HCT116 (cell line): ENCODE results near the gene ANKRD33. TPM values are rescaled to one million over a fixed set of nuclear protein-coding genes. Genes with fewer than 3 reads are reported as not detected.

Experiments
- ATAC-seq: fragments of 200-7000 bp; cut with Tn5 transposase; 2 replicates; pipeline ENCODE4 v1.9.1; 2020; ENCODE audit warnings: mild to moderate bottlenecking, moderate library complexity
- BruUV-seq: library from RNA; stranded (reverse); fragments of 400-500 nt; replicated peaks from 2 replicates; lab custom pipeline; 2021; lab: Mats Ljungman, UMichigan
- CTCF ChIA-PET: fragments of 300-600 bp; sonication (Branson Sonifier 250); formaldehyde crosslinking; loops from one replicate; lab custom pipeline; 2021; ENCODE audit warnings: antibody characterized with exemption; lab: Charles Lee
- POLR2A ChIA-PET: fragments of 300-600, 350-600 bp; sonication (Branson Sonifier 250); formaldehyde crosslinking; loops from one replicate; lab custom pipeline; 2021; ENCODE audit warnings: antibody characterized with exemption; lab: Charles Lee
- RAD21 ChIA-PET, 2 experiments: fragments of 300-600 bp; sonication (Branson Sonifier 250); formaldehyde crosslinking; loops; one replicate each; lab custom pipeline; 2023; ENCODE audit warnings: low total read pairs in 2 of 2; ENCODE audit not compliant: uncharacterized antibody in 2 of 2, unreplicated experiment in 2 of 2, low non-redundant PET in 1 of 2; lab: Charles Lee
- DNase-seq: peaks from one replicate; pipeline ENCODE4 v3.0.0-alpha.2; 2010; ENCODE audit warnings: low read depth, low spot score
- H2AFZ ChIP-seq: fragments of 200-600 bp; shearing (Covaris generic), sonication (generic); 2 replicates; pipeline ENCODE4 v1.6.1; 2017; ENCODE audit warnings: low read depth, mixed run types, mixed read lengths, antibody characterized with exemption, low read length; ENCODE audit not compliant: poor library complexity, severe bottlenecking
- H3K27ac ChIP-seq: 2 replicates; pipeline ENCODE4 v1.5.1; 2012; ENCODE audit warnings: low read depth, low read length
- H3K27me3 ChIP-seq: fragments of 200-600 bp; sonication (generic); 2 replicates; pipeline ENCODE4 v1.6.1; 2016; ENCODE audit warnings: mixed run types, low read length, mixed read lengths; ENCODE audit not compliant: insufficient read depth
- H3K36me3 ChIP-seq, 2 experiments: fragments of 200-500 bp in 1 of 2; fragments of 200-600 bp in 1 of 2; sonication (Bioruptor generic) in 1 of 2; sonication (generic) in 1 of 2; 2 replicates each; pipeline versions ENCODE4 v1.5.1 to v1.6.1; 2014 to 2016; ENCODE audit warnings: low read length in 2 of 2, inconsistent platforms in 1 of 2, mixed read lengths in 1 of 2, mixed run types in 1 of 2; ENCODE audit not compliant: insufficient read depth in 2 of 2, control insufficient read depth in 1 of 2
- H3K4me1 ChIP-seq, 2 experiments: fragments of 200-600 bp in 1 of 2; sonication (generic) in 1 of 2; 2 replicates each; pipeline versions ENCODE4 v1.5.1 to v1.6.1; 2012 to 2017; ENCODE audit warnings: low read length in 2 of 2, inconsistent platforms in 1 of 2, mild to moderate bottlenecking in 1 of 2, mixed read lengths in 1 of 2, mixed run types in 1 of 2, moderate library complexity in 1 of 2; ENCODE audit not compliant: insufficient read depth in 2 of 2, control insufficient read depth in 1 of 2
- H3K4me2 ChIP-seq: fragments of 200-600 bp; sonication (generic); 2 replicates; pipeline ENCODE4 v1.6.1; 2017; ENCODE audit warnings: mixed run types, low read length, mixed read lengths
- H3K4me3 ChIP-seq, 2 experiments: fragments of 200-600 bp in 1 of 2; sonication (generic) in 1 of 2; replicated peaks in 1 of 2; 2 replicates each; pipeline ENCODE4 v1.5.1; 2011 to 2016; ENCODE audit warnings: low read length in 2 of 2, control low read depth in 1 of 2, low read depth in 1 of 2, mild to moderate bottlenecking in 1 of 2, mixed read lengths in 1 of 2, mixed run types in 1 of 2
- H3K79me2 ChIP-seq: fragments of 200-600 bp; sonication (generic); 2 replicates; pipeline ENCODE4 v1.6.1; 2017; ENCODE audit warnings: mild to moderate bottlenecking, mixed run types, low read length, moderate library complexity, mixed read lengths; ENCODE audit not compliant: insufficient read depth
- H3K9ac ChIP-seq: fragments of 200-600 bp; sonication (generic); 2 replicates; pipeline ENCODE4 v1.6.1; 2016; ENCODE audit warnings: low read length, mixed read lengths
- H3K9me2 ChIP-seq: fragments of 200-600 bp; sonication (generic), shearing (Covaris generic); 2 replicates; pipeline ENCODE4 v1.6.1; 2017; ENCODE audit warnings: mixed run types, mild to moderate bottlenecking, moderate library complexity; ENCODE audit not compliant: insufficient read depth
- H3K9me3 ChIP-seq, 2 experiments: fragments of 200-500 bp in 1 of 2; fragments of 200-600 bp in 1 of 2; sonication (Bioruptor generic) in 1 of 2; sonication (generic) in 1 of 2; 2 replicates each; pipeline ENCODE4 v1.6.1; 2014 to 2017; ENCODE audit warnings: low read length in 2 of 2, mixed read lengths in 2 of 2, inconsistent platforms in 1 of 2, low read depth in 1 of 2, mild to moderate bottlenecking in 1 of 2, mixed run types in 1 of 2, moderate library complexity in 1 of 2; ENCODE audit not compliant: control insufficient read depth in 1 of 2, insufficient read depth in 1 of 2
- H4K20me1 ChIP-seq: fragments of 200-600 bp; sonication (generic), shearing (Covaris generic); 2 replicates; pipeline ENCODE4 v1.6.1; 2017; ENCODE audit warnings: mixed run types, mild to moderate bottlenecking, moderate library complexity; ENCODE audit not compliant: insufficient read depth
- EGR1 ChIP-seq: IDR thresholded peaks from 2 replicates; pipeline ENCODE4 v1.6.1; 2012; ENCODE audit warnings: low read depth
- ELF1 ChIP-seq: IDR thresholded peaks from 2 replicates; pipeline ENCODE4 v1.6.1; 2012; ENCODE audit warnings: low read depth, borderline replicate concordance
- JUND ChIP-seq: IDR thresholded peaks from 2 replicates; pipeline ENCODE4 v1.6.1; 2012
- TCF7L2 ChIP-seq: IDR thresholded peaks from 2 replicates; pipeline ENCODE4 v1.7.0; 2011; ENCODE audit warnings: borderline replicate concordance, inconsistent platforms; ENCODE audit not compliant: insufficient read depth, insufficient read length; ENCODE audit errors: extremely low read depth
- ZNF274 ChIP-seq: fragments of 200-500 bp; sonication (Bioruptor generic); IDR thresholded peaks from 2 replicates; pipeline ENCODE4 v1.6.1; 2014; ENCODE audit warnings: mild to moderate bottlenecking, low read depth, low read length, inconsistent platforms
- intact Hi-C: fragments of 100-400 bp; cut with micrococcal nuclease; formaldehyde crosslinking; loops from 2 replicates; pipeline ENCODE4 v1.10.0; 2022
- total RNA-seq: library from RNA; stranded (reverse); gene quantifications from one replicate; pipeline ENCODE4 v1.2.1, GENCODE V29; 2021; ENCODE audit not compliant: unreplicated experiment
- TF ChIP-seq, protein P1 (sequence below): IDR thresholded peaks from 2 replicates; pipeline ENCODE4 v1.6.1; 2011; ENCODE audit warnings: mild to moderate bottlenecking, low read length, moderate library complexity; ENCODE audit not compliant: insufficient replicate concordance; ENCODE audit errors: extremely low read depth
- TF ChIP-seq, protein P2 (sequence below): IDR thresholded peaks from 2 replicates; pipeline ENCODE4 v1.6.1; 2012

The ANKRD33 gene
- total RNA-seq, 1 experiment from 2014 or later: not detected

DNA sequence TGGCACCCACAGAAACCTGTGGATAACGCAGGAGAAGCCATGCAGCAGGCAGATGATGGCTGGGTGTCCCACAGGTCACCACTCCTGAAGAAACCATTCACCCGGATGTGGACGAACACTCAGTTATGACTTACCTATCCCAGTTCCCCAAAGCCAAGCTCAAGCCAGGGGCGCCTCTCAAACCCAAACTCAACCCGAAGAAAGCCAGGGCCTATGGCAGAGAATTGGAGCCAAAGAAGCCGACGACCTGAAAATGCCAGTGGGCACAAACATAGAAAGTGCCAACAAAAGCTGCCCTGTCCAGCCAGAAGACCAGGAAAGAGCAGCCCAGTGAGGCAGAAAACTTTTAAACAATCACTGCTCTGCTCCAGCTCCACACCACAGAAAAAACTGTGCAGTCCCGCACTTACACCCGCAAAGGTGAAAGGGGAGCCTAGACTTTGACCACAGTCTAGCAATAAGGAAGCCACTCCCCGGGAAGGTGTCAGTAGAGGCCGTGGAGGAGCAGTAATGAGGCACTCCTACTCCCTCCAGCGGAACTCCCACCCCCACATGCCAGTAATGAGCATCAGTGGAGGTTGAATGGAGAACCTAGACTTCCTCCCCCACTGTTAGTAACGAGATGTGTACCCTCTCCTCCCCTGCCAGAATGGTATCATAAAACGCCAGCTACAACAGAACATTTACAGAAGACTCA lies 13.4 kb downstream of the ANKRD33 start:
- Histone ChIP-seq H3K27me3 (no peaks in the 10 kb centered on the region), H3K27ac (no peak overlapping the region), H3K4me2 (no peak overlapping the region), H3K4me3 (no peak overlapping the region), H3K36me3 (no peaks in the 10 kb centered on the region), H3K9ac (no peak overlapping the region), H3K9me2 (no peaks in the 10 kb centered on the region), H2AFZ (no peak overlapping the region), H4K20me1 (no peaks in the 10 kb centered on the region), H3K9me3 (no peaks in the 10 kb centered on the region), H3K79me2 (no peaks in the 10 kb centered on the region), H3K4me1 (no peaks in the 10 kb centered on the region)
- ChIA-PET CTCF (interaction anchor here (1.0 kb wide), 1 partner anchor 22 kb away, joined by 4 read pairs; no protein-coding TSS in a partner anchor), POLR2A (no interaction called here), RAD21 (no interaction called here)
- no peak for TF ChIP-seq ZNF274
- no peak for TF ChIP-seq EGR1
- TF ChIP-seq, protein P1, sequence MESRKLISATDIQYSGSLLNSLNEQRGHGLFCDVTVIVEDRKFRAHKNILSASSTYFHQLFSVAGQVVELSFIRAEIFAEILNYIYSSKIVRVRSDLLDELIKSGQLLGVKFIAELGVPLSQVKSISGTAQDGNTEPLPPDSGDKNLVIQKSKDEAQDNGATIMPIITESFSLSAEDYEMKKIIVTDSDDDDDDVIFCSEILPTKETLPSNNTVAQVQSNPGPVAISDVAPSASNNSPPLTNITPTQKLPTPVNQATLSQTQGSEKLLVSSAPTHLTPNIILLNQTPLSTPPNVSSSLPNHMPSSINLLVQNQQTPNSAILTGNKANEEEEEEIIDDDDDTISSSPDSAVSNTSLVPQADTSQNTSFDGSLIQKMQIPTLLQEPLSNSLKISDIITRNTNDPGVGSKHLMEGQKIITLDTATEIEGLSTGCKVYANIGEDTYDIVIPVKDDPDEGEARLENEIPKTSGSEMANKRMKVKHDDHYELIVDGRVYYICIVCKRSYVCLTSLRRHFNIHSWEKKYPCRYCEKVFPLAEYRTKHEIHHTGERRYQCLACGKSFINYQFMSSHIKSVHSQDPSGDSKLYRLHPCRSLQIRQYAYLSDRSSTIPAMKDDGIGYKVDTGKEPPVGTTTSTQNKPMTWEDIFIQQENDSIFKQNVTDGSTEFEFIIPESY: no peak
- no peak for TF ChIP-seq JUND
- TF ChIP-seq ELF1: no peak
- TF ChIP-seq, protein P2, sequence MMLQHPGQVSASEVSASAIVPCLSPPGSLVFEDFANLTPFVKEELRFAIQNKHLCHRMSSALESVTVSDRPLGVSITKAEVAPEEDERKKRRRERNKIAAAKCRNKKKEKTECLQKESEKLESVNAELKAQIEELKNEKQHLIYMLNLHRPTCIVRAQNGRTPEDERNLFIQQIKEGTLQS: no peak
- no peak for TF ChIP-seq TCF7L2
- intact Hi-C loops: no loop called here
- no TSS peak for BruUV-seq
- ATAC-seq (no peak), DNase-seq (no peak)
